SIG-M5 treated with dmso at 0.1 percent for 504 hours (cell line): ENCODE measurements around the gene RAD9B.
A peak's percentile ranks its signal among the peaks of the same experiment; 100 is the strongest.
"Not testable (repeated sequence)": the region's sequence is repeated elsewhere in the genome, so short reads cannot be mapped to it uniquely, and the experiment has no call there.

Experiments
- DNase-seq: peaks from one replicate; lab custom pipeline; 2025; ENCODE audit not compliant: unreplicated experiment; lab: John Stamatoyannopoulos, UW

RAD9B gene

DNA sequence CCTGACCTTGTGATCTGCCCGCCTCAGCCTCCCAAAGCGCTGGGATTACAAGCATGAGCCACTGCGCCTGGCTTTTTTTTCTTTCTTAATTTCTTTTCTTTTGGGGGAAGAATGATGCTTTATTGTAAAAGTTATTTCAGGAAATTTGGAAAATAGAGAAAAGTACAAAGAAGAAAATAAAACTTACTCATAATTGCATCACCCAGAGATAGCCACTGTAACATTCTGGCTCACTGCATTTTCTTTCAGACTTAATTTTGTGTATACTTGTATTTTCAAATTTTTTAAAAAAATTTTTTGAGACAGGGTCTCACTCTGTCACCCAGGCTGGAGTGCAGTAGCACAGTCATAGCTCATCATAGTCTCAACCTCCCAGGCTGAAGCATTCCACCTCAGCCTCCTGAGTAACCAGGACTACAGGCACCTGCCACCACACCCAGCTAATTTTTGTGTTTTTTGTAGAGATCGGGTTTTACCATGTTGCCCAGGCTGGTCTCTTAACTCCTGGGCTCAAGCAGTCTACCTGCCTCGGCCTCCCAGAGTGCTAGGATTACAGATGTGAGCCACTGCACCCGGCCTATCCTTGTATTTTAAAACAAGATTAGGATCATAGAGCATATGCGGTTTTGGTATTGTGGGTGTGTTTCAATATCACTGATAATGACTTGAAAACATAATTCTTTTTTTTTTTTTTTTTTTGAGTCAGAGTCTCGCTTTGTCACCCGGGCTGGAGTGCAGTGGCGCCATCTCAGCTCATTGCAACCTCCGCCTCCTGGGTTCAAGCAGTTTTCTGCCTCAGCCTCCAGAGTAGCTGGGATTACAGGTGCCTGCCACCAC lies 19.0 kb downstream of the RAD9B start:
- not testable (repeated sequence) for DNase-seq

DNA sequence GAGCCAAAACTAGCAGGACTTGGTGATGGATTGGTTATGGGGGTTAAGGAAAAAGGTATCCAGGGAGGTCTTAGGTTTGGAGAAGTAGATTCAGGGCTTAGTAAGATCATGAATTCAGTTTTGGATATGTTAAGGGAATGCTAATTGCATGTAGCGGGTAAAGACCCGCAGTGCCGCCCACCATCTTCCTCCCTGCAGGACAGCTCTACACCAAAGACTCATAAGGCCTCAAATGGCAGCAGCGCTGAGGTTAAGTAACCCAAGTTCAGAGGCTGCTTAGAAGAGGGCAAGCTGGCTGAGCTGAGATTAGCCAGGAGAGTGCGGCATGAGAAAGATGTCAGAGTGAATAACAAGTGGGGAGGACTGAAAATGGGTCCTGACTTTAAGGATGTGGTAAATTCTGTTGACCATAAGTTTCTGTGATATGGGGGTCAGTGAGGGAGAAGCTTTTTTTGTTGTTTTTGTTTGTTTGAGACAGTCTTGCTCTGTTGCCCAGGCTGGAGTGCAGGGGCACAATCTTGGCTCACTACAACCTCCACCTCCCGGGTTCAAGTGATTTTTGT lies 26.2 kb downstream of the RAD9B start:
- DNase-seq: no peak

DNA sequence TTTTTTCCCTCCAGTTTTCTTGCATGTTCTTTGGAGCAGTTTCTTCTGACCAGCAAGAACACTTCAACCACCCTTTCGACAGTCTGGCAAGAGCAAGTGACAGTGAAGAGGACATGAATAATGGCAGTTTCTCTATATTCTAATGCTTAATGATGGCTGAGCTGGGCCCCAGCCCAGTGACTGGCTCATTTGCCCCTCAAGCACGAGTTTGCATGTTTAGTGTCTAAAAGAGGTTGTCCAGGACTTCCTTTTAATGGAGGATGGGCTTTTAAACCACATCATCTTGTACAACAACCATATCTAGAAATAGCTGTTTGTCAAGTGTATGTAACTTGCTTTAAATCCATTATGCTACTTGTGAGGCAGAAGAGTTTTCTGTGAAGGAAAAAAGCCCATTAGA lies 28.4 kb downstream of the RAD9B start:
- DNase-seq: no peak

DNA sequence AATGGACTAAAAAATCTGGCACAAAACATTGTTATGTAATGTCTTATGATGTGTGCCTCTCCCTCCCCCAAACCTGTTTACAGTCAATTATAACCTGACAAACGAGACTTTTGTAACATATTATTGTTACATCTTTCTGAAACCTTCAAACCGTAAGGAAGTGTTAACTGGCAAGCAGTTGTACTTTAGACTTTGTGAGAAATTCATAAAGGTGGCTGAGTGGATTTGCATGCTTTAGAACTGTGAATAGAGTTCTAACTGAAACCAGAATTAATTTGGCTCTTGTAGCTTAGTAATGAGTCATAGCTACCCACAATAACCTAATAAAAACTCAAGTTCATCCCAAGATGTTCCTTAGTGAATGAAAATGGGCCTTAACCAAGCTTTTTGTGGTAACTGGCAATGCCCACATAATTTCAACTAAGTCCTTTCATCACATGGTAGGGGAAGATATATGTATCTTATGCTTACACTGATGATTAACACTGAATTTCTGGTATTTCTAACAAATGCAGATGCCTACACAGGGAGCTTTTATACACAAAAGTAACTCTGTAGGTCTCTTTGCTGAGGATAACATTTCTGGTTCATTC lies 29.7 kb downstream of the RAD9B start:
- DNase-seq: no peak

DNA sequence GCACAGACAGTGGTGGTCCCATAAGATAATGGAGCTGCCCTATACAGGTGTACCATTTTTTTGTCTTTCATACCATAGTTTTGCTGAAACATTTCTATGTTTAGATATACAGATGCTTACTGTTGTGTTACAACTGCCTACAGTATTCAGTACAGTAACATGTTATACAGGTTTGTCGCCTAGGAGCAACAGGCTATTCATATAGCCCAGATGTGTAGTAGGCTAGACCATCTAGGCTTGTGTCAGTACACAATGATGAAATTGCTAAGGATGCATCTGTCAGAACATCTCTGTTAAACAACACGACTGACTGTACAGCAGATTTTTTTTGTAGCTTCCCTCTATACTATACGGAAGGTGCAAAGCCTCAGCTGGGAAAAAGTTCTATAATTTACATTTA lies 30.5 kb downstream of the RAD9B start:
- no peak for DNase-seq

DNA sequence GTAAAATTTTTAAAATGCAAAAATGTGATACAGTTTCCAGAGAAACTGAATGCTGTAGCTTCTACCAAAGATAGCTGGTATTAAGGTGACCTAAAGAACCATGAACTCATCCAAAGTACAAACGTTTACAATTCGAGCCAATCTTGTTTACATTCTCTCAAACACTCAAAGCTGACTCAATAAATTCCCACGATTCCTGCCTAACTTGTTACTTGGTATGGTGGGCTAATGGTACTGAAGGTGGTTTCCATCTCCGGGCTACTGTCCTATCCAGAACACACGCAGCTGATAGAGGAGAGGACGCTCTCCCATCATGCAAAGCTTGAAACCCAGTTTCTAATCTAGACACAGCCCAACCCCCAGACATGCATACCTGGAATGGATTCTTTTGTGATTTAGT lies 31.5 kb downstream of the RAD9B start:
- DNase-seq: no peak

DNA sequence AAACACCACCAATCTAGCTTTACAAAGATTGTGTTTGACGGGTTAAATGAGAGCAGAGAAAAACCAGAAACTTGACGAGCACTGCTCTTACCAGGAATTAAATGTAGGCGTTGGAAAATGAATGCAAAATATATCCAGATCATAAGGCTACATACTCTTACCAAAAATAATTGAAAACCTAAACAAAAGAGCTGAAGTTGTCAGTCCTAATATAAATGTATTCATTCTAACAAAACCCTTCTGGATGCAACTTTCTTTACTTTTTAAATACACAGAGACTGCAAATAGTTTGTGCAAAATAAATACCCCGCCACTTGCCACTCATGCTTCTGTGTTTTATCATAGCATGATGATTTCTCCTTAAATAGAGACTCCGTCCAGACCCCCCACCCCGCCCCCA lies 32.7 kb downstream of the RAD9B start:
- DNase-seq: no peak

DNA sequence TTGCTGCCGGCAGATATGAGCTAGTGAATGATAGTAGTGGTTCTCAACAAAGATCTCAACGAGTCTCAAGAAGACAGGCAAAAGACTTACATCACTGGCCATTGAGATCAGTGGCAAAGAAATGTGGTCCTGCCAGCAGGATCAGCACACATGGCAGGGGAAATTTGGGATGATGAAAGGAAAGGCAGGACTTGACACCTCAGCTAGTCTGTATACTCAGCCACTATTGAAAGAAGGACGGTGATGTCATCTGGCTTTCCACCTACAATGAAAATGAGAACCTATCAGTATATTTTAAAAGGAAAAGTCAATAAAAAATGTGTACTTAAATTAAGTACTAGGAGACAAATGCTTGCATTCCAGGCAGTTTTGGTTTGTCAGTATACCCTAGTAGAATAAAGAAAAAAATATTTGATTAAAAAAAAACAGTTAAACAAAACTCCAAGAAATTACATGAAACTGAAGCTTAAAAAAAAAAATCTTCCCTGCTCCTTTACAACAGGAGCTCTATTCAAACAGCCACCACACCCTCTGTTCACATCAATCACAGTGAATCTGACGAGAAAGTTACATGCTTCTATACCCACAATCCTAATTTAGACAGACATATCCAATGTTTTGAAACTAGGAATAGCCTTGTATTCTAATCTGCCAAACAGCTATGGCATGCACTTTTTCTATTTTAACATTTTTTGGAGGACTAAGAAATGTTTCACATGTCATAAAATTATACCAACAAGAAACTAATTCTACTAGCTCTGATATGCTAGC lies 34.9 kb downstream of the RAD9B start:
- DNase-seq: no peak

DNA sequence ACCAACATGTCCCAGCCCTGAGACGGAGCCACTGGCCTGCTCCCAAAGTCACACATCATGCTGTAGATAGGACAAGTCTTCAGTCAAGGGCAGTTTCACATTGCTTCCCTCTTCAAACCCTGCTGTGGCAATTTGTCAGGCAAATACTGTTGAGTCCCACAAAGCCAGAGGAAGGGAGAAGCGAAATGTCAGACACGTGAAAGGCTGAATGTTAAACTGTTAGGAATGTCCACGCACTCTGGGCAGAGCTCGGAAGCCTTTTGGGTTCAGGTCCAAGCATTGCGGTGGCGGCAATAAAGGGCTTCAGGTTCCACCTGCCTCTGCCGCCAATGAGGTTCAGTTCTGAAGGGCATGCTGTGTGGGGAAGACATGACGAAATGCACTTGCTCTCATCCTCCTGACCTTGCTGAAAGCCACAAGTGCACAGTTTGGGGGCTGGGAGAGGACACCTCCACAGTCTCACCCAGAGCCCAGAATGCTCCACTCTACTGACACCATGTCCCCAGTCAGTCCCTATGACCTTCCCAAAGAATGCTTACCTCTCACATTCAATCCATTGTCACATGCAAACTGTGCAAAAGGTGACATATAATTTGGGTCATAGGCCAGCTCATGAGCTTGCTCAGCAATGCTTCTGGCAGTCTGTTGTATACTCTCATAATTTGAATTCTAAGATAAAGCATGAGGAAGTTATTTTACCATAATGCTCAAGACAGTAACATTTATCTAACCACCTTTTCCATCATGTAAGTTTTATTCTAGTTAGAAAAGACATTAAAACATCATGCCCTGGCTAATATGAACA lies 35.7 kb downstream of the RAD9B start:
- DNase-seq: no peak

DNA sequence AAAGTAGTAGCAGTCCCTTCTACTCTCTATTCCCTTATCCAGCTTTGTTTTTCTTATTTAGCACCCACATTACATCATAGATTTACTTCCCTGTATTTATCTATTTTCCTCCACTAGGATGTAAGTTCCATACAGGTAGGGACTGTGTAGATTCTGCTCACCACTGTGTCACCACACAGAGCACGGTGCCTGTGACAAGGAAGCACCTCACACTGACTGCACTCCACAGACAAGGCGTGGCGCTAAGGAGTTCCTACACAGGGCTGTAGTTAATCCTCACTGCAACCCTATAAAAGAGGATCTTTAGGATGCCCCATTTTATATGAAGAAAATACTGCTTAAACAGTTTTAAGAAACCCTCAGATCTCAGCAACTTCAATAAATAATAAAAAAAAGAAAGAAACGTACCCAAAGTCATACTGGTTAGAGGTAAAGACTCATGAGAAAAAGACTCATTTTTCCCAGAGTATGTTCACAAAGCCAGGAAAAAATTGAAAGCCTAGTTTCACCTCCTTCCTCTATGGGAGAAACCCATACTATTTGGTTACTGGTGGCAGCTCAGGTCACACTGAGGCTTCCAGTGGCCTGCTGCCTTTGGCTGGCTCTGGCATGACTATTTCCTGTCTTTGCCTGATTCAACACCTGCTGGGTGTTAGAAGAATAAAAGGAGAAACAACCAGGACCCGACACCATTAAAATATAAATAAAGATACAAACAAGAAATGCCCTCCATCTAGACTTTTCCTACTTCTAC lies 36.9 kb downstream of the RAD9B start:
- DNase-seq: no peak

DNA sequence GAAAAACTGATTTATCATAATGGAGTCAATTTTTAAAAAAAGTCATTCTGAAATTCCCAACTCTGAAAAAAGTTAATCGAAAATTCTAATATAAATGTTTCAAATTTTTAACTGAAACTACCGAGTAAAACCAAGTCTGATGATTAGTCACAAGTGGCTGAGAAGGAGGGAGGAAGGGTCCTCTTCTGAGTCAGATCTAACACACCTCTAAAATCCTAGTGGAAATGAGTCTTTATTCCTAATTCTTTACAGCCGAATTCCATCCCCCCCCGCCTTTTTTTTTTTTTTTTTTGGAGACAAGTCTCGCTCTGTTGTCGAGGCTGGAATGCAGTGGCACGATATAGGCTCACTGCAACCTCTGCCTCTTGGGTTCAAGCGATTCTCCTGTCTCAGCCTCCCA lies 37.9 kb downstream of the RAD9B start:
- no peak for DNase-seq

DNA sequence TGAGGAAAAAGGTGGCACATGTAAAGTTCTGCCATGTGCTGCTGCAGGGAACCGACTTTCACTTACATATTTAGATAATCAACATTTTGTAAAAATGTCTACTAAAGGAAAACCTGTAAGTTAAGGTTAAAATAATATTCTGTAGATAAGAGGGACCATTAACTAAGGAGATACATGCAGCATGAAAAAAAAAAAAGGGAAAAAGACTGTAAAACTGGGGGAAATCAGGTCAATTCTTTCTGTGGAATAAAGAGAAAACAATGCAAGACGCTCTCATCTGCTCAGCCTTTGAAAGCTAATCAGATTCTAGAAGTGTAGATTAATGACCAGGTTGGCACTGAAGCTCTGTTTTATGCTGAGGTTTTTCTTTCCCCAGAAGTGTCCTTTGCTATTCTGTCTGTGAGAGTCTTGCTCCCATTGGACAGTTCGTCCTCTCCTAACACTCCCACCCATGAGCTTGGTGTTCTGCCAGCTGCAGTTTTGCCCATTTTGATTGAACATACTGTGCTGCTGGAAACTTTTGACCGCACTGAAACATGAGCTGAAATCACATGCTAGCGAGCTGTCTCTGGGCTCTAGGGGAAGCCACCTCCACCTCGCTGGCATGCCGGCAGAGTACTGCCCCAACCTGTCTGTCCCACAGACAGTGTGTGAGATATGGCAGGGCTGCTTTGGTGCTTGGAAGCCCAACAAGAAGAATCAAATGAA lies 41.3 kb downstream of the RAD9B start:
- DNase-seq: no peak

DNA sequence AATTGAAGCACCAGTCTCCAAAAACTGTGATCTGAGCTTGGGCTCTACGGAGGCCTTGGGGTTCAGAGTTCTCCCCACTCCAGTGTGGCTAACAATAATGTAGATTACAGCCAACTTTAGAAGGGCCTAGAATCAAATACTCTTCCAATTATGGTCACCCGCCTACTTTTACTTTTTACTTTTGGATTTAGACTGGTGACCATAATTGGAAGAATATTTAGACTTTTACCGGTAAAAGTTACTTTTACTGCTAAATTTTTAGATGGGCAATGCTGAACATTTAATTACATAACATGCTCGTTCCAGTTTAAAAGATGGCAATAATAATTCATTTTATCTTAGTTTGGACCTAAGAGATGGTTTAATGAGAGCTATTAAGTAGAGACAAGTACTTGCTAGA lies 41.8 kb downstream of the RAD9B start:
- DNase-seq: no peak

DNA sequence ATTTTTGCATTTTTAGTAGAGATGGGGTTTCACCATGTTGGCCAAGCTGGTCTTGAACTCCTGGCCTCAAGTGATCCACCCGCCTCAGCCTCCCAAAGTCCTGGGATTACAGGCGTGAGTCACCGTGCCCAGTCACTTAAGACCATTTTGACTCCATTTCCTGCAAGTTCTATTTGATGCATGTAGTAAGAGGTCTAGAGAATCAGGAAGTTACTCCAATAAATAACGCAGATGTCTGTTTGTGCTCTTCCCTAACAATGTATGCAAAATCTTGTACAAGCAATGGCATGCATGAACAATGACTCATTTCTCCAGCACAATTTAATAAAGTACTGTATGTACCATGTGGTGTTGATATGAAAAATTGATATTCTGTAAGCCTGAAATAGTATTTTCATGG lies 43.1 kb downstream of the RAD9B start:
- DNase-seq: peak; percentile 25

DNA sequence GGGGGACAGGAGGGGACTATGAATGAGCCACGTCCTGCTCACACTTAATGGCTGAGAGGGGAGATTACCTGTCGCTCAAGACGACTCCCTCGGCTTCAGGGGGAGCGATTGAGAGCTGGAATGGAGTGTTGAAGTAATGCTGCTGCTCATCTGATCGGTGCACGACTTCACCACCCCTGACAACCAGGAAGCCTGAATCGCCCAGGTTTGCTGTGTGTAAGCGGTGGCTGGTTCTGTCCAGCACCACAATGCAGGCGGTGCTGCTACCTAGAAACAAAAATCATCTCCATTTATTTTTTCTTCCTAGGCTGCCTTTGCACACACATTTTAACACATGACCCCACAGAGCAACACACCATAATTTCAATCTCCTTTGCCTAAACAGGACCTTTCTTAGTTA lies 43.7 kb downstream of the RAD9B start:
- DNase-seq: no peak

DNA sequence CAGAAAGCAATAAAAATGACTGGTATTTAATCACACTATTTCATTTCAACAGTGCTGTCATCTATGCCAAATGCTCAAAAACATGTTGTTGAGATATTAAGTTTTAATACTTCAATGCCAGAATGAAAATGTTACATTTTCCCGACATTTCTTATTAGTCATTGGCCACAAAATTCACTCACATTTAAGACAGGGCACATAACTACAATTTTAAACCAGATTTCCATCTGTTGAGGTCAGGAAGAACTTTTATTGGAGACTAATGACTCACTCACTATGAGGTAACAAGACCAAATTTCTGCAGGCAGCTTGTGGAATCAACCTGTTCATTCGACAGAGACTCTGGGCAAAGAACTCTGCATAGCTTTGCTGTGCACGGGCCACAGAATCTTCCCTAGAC lies 44.2 kb downstream of the RAD9B start:
- DNase-seq: peak; percentile 49

DNA sequence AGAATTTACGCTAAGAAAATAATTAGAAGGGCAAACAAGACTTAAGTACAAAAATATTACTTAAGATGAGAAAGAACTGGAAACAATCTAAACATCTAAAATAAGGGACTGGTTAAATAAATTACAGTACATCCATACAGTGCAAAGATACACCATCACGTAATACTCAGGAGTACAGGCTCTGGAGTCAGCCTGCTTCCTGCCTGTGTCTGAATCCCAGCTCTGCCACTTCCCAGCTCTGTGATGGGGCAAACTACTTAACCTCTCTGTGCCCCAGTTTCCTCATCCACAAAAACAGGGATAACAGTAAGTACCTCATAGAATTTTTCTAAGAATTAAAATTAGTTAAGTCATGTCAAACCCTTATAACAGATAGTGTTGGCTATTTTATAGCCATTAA lies 45.0 kb downstream of the RAD9B start:
- DNase-seq: no peak

DNA sequence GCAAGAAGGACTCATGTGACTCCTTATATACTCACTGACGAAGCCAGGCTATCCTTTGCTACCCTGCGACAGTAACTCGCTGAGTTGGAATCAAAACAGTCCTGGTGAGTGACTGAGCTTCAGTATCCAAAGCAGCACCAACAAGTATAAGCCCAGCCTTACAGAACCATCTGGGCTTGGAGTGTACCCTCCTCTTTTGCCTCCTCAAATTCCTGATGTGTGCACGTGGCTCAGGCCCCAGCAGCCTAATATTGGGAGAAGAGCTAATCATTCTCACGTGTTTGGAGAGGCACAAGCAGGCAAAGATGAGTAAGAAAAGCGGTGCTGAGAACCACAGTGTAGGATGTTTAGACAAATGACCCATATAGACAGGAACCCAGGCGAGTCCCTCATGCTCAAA lies 46.5 kb downstream of the RAD9B start:
- DNase-seq: no peak

DNA sequence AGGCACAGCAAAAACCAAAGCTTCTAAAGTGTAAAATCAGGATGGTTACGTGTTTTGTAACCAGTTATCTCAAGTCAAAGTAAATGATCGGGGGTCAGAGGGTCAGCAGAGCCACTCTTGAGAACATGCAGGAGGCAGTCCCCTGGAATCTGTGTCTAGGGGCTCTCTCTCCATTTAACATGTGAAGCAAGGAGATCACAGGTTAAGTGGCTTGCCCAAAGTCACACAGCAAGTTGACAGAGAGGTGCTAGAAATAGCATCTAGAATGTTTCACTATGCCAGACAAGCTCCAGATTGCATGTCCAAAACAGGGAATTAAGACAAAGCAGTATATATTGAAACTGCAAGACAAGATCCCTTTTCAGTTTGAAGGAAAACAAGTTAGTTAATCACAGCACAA lies 47.6 kb downstream of the RAD9B start:
- DNase-seq: no peak

DNA sequence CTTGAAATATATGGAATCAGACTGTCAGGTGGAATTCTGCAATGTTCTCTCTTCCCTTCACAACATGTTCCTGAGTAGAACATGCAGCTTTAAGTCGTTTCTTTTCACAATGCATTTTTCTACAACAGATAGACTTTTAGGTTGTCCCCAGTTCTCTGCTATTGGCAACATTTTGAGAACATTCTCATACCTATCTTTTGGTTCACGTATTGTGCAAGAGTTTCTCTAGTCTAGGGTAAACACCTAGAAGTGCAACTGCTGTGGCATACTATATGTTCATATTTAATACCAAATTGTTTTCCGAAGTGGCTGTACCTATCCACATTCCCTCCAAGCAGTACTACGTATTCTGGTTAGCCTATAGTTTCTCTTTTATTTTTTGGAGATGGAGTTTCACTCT lies 48.9 kb downstream of the RAD9B start:
- DNase-seq: no peak
